Stimulated activated CD8-positive, alpha-beta memory T cell treated with anti-CD3 and anti-CD28 coated beads, Interleukin-4, amount 100 ng/mL, for 48 hours (primary cell): Measurements from ENCODE around the gene GKN2.
"Not testable (repeated sequence)": the region's sequence is repeated elsewhere in the genome, so short reads cannot be mapped to it uniquely, and the experiment has no call there.

Experiments used
- DNase-seq: peaks from one replicate; pipeline ENCODE4 v3.0.0-alpha.2; 2020

The GKN2 gene

GRCh38 chr2:68917034-68917718, 35.5 kb downstream of the GKN2 start:
- DNase-seq: no peak

GRCh38 chr2:68916226-68916625, 36.5 kb downstream of the GKN2 start:
- no peak for DNase-seq

- DNase-seq: no peak
These were observed 37.3 kb downstream of the GKN2 start for GRCh38 chr2:68915393-68915792.

- no peak for DNase-seq
These were observed 39.3 kb downstream of the GKN2 start for GRCh38 chr2:68913359-68913758.

- peak; percentile 57 for DNase-seq
These were observed 40.0 kb downstream of the GKN2 start for GRCh38 chr2:68912732-68913131.

GRCh38 chr2:68912111-68912510, 40.6 kb downstream of the GKN2 start:
- DNase-seq: no peak

- no peak for DNase-seq
These were observed 41.0 kb downstream of the GKN2 start for GRCh38 chr2:68911709-68912108.

GRCh38 chr2:68911246-68911645, 41.4 kb downstream of the GKN2 start:
- DNase-seq: no peak

- DNase-seq: peak; percentile 87
These were observed 42.7 kb downstream of the GKN2 start for GRCh38 chr2:68909793-68910674.

- DNase-seq: peak; percentile 83
These were observed 44.2 kb downstream of the GKN2 start for GRCh38 chr2:68908392-68908970.

GRCh38 chr2:68907920-68908253, 44.8 kb downstream of the GKN2 start:
- no peak for DNase-seq

- DNase-seq: no peak
These were observed 45.3 kb downstream of the GKN2 start for GRCh38 chr2:68907232-68907919.

- DNase-seq: no peak
These were observed 46.0 kb downstream of the GKN2 start for GRCh38 chr2:68906716-68907115.

- no peak for DNase-seq
These were observed 47.6 kb downstream of the GKN2 start for GRCh38 chr2:68905116-68905515.

- no peak for DNase-seq
These were observed 51.1 kb downstream of the GKN2 start for GRCh38 chr2:68901561-68901960.

- no peak for DNase-seq
These were observed 51.5 kb downstream of the GKN2 start for GRCh38 chr2:68901199-68901514.

- DNase-seq: no peak
These were observed 52.0 kb downstream of the GKN2 start for GRCh38 chr2:68900496-68901198.

GRCh38 chr2:68895981-68896380, 56.7 kb downstream of the GKN2 start:
- not testable (repeated sequence) for DNase-seq
